K562 (cell line): ENCODE data around the gene CNOT1. TPM values are rescaled to one million over a fixed set of nuclear protein-coding genes. Genes with fewer than 3 reads are reported as not detected.

Source experiments
- ATAC-seq: fragments of 200-7000 bp; cut with Tn5 transposase; 3 replicates; pipeline ENCODE4 v1.9.1; 2020; ENCODE audit warnings: moderate library complexity
- BruUV-seq: library from RNA; stranded (reverse); fragments of 400-500 nt; replicated peaks from 2 replicates; lab custom pipeline; 2021; lab: Mats Ljungman, UMichigan
- CTCF ChIA-PET: fragments of 300-600 bp; formaldehyde crosslinking; extraction: SDS; loops from one replicate; lab custom pipeline; 2021; ENCODE audit warnings: low intra/inter-chr PET ratio; lab: Yijun Ruan, JAX
- POLR2A ChIA-PET: fragments of 300-600, 350-650 bp; sonication (Branson Sonifier 250); formaldehyde crosslinking; extraction: SDS; loops from one replicate; lab custom pipeline; 2021; ENCODE audit warnings: antibody characterized with exemption, inconsistent platforms; lab: Yijun Ruan, JAX
- DNase-seq, 4 experiments: peaks; one replicate each; pipeline versions ENCODE4 v3.0.0 to v3.0.0-alpha.2; 2011 to 2018; ENCODE audit warnings: low spot score in 3 of 4, mixed read lengths in 3 of 4; ENCODE audit errors: extremely low read depth in 1 of 4
- FAIRE-seq: peaks from 2 replicates; lab custom pipeline; 2011; peaks lifted over from hg19 to GRCh38; lab: Jason Lieb, UNC
- H2AFZ ChIP-seq: 2 replicates; pipeline ENCODE4 v1.6.0; 2011; ENCODE audit warnings: low read depth, low read length, control low read depth, inconsistent platforms
- H3K27ac ChIP-seq: fragments of 200-600 bp; 3 replicates; pipeline ENCODE4 v1.8.0; 2011; ENCODE audit warnings: low read depth, mild to moderate bottlenecking, control low read depth, inconsistent platforms, low read length, moderate library complexity, mixed read lengths; ENCODE audit errors: extremely low read depth
- H3K27me3 ChIP-seq, 2 experiments: fragments of 300-600 bp in 1 of 2; 2 replicates in 1 of 2; 3 replicates in 1 of 2; pipeline versions ENCODE4 v1.6.0 to v1.8.0; 2011; ENCODE audit warnings: inconsistent platforms in 2 of 2, low read length in 2 of 2, mild to moderate bottlenecking in 1 of 2, mixed read lengths in 1 of 2, moderate library complexity in 1 of 2; ENCODE audit not compliant: control insufficient read depth in 2 of 2, insufficient read depth in 2 of 2
- H3K36me3 ChIP-seq: fragments of 300-600 bp; 3 replicates; pipeline ENCODE4 v1.8.0; 2011; ENCODE audit warnings: mild to moderate bottlenecking, low read length, inconsistent platforms; ENCODE audit not compliant: control insufficient read depth, insufficient read depth
- H3K4me1 ChIP-seq, 2 experiments: fragments of 200-600 bp in 1 of 2; replicated peaks in 1 of 2; 2 replicates in 1 of 2; 3 replicates in 1 of 2; pipeline versions ENCODE4 v1.5.1 to v1.8.0; 2011; ENCODE audit warnings: inconsistent platforms in 2 of 2, low read length in 2 of 2, mild to moderate bottlenecking in 1 of 2, mixed read lengths in 1 of 2, moderate library complexity in 1 of 2; ENCODE audit not compliant: control insufficient read depth in 2 of 2, insufficient read depth in 2 of 2
- H3K4me2 ChIP-seq: 2 replicates; pipeline ENCODE4 v1.6.1; 2011; ENCODE audit warnings: low read length, control low read depth, inconsistent platforms, mixed read lengths; ENCODE audit not compliant: insufficient read depth
- H3K4me3 ChIP-seq: fragments of 200-600 bp; sonication (generic), shearing (Covaris generic); 2 replicates; pipeline ENCODE4 v1.5.1; 2016; ENCODE audit warnings: control low read depth, inconsistent platforms
- H3K79me2 ChIP-seq: fragments of 200-600 bp; 3 replicates; pipeline ENCODE4 v1.8.0; 2011; ENCODE audit warnings: low read length, inconsistent platforms; ENCODE audit not compliant: control insufficient read depth, insufficient read depth
- H3K9ac ChIP-seq, 2 experiments: 2 replicates each; pipeline versions ENCODE4 v1.6.0 to v1.6.1; 2011; ENCODE audit warnings: low read depth in 2 of 2, low read length in 2 of 2, control low read depth in 1 of 2, inconsistent platforms in 1 of 2, mild to moderate bottlenecking in 1 of 2, mixed read lengths in 1 of 2; ENCODE audit not compliant: insufficient read depth in 1 of 2
- H3K9me1 ChIP-seq: one replicate; pipeline ENCODE4 v1.6.0; 2011; ENCODE audit warnings: inconsistent platforms, mild to moderate bottlenecking, low read length, moderate library complexity; ENCODE audit not compliant: control insufficient read depth, insufficient read depth
- H3K9me3 ChIP-seq: replicated peaks from 2 replicates; pipeline ENCODE4 v1.5.1; 2011; ENCODE audit warnings: low read depth, low read length, inconsistent platforms; ENCODE audit not compliant: control insufficient read depth, insufficient read depth
- H4K20me1 ChIP-seq: replicated peaks from 2 replicates; pipeline ENCODE4 v1.6.1; 2011; ENCODE audit warnings: low read length, inconsistent platforms, mixed read lengths; ENCODE audit not compliant: control insufficient read depth, insufficient read depth
- BRCA1 ChIP-seq, 2 experiments: fragments of 450-650 bp in 1 of 2; sonication (generic) in 1 of 2; formaldehyde crosslinking in 1 of 2; IDR thresholded peaks; 2 replicates each; pipeline versions ENCODE4 v1.5.0 to v1.6.1; 2017 to 2020; ENCODE audit warnings: mild to moderate bottlenecking in 1 of 2, missing genetic modification reagents in 1 of 2
- CBX1 ChIP-seq: sonication (generic); IDR thresholded peaks from 2 replicates; pipeline ENCODE4 v1.6.1; 2016; ENCODE audit warnings: antibody characterized with exemption, low read depth, mild to moderate bottlenecking
- GABPB1 ChIP-seq: sonication (generic); formaldehyde crosslinking; IDR thresholded peaks from 2 replicates; pipeline ENCODE4 v1.8.0; 2022; ENCODE audit warnings: mild to moderate bottlenecking, missing genetic modification reagents
- IRF1 ChIP-seq: sonication (generic); formaldehyde crosslinking; IDR thresholded peaks from 2 replicates; pipeline ENCODE4 v1.8.0; 2022; ENCODE audit warnings: missing genetic modification reagents, mild to moderate bottlenecking, borderline replicate concordance
- KDM4B ChIP-seq, 2 experiments: fragments of 450-650 bp in 1 of 2; sonication (generic) in 1 of 2; IDR thresholded peaks; 2 replicates each; pipeline ENCODE4 v1.6.1; 2016 to 2017; ENCODE audit warnings: borderline replicate concordance in 2 of 2, antibody characterized with exemption in 1 of 2, low read depth in 1 of 2, mild to moderate bottlenecking in 1 of 2
- NR2C1 ChIP-seq, 2 experiments: fragments of 450-650 bp; IDR thresholded peaks; 2 replicates each; pipeline ENCODE4 v1.6.1; 2017; ENCODE audit warnings: mild to moderate bottlenecking in 2 of 2, antibody characterized with exemption in 1 of 2, inconsistent platforms in 1 of 2, missing compliant biosample characterization in 1 of 2, missing genetic modification characterization in 1 of 2
- NR2C2 ChIP-seq, 2 experiments: fragments of 200-800 bp in 1 of 2; sonication (Bioruptor generic) in 1 of 2; sonication (generic) in 1 of 2; formaldehyde crosslinking in 1 of 2; IDR thresholded peaks; 2 replicates each; pipeline versions ENCODE4 v1.6.1 to v1.8.0; 2016 to 2022; ENCODE audit warnings: mild to moderate bottlenecking in 1 of 2, missing compliant biosample characterization in 1 of 2, missing genetic modification characterization in 1 of 2, missing genetic modification reagents in 1 of 2
- POLR2G ChIP-seq: fragments of 200-400 bp; formaldehyde crosslinking; IDR thresholded peaks from 2 replicates; pipeline ENCODE4 v1.6.1; 2017; ENCODE audit warnings: low read depth, mild to moderate bottlenecking, antibody characterized with exemption, low read length, moderate library complexity
- RAD51 ChIP-seq: fragments of 450-650 bp; IDR thresholded peaks from 2 replicates; pipeline ENCODE4 v1.7.1; 2016; ENCODE audit warnings: low read depth, mild to moderate bottlenecking, borderline replicate concordance
- SMARCE1 ChIP-seq: fragments of 450-650 bp; IDR thresholded peaks from 2 replicates; pipeline ENCODE4 v1.7.1; 2016; ENCODE audit warnings: mild to moderate bottlenecking
- SMC3 ChIP-seq: conservative IDR thresholded peaks from 2 replicates; pipeline ENCODE4 v1.6.1; 2011; ENCODE audit warnings: low read depth, low read length, improper control_type of control experiment; ENCODE audit not compliant: insufficient read depth
- SNRNP70 ChIP-seq: fragments of 200-400 bp; formaldehyde crosslinking; optimal IDR thresholded peaks from 2 replicates; pipeline ENCODE3; 2017; ENCODE audit warnings: low read depth, low read length
- SRSF1 ChIP-seq: fragments of 200-400 bp; formaldehyde crosslinking; IDR thresholded peaks from 2 replicates; pipeline ENCODE4 v1.6.1; 2017; ENCODE audit warnings: mild to moderate bottlenecking, low read depth, low read length, moderate library complexity
- SRSF3 ChIP-seq: fragments of 200-400 bp; formaldehyde crosslinking; IDR thresholded peaks from 2 replicates; pipeline ENCODE4 v1.6.1; 2016; ENCODE audit warnings: mild to moderate bottlenecking, low read length, moderate library complexity; ENCODE audit not compliant: insufficient read depth
- XRCC3 ChIP-seq: fragments of 450-650 bp; IDR thresholded peaks from 2 replicates; pipeline ENCODE4 v1.6.1; 2017; ENCODE audit warnings: mild to moderate bottlenecking, moderate library complexity
- ZNF134 ChIP-seq: fragments of 250-450 bp; sonication (Bioruptor Pico); conservative IDR thresholded peaks from 2 replicates; pipeline ENCODE4 v1.4.0; 2020
- ZNF3 ChIP-seq: fragments of 250-450 bp; sonication (Bioruptor Pico); IDR thresholded peaks from 2 replicates; pipeline ENCODE4 v1.5.0; 2021; ENCODE audit warnings: mild to moderate bottlenecking, moderate library complexity
- ZSCAN29 ChIP-seq: fragments of 450-650 bp; IDR thresholded peaks from 2 replicates; pipeline ENCODE4 v1.6.1; 2017
- WGBS: fragments of 100-300 bp; shearing (Covaris generic); methylation state at CpG from one replicate; pipeline ENCODE4 v1.1.6; 2016; ENCODE audit warnings: low coverage, mixed read lengths; ENCODE audit not compliant: insufficient coverage; ENCODE audit errors: missing lambda C conversion rate; 5-methylcytosine and 5-hydroxymethylcytosine counted together
- in situ Hi-C: fragments of 300-500 bp; cut with MboI; formaldehyde crosslinking; loops from 4 replicates; pipeline ENCODE4 v1.15.0; 2018; ENCODE audit warnings: inconsistent platforms, mixed read lengths
- intact Hi-C: fragments of 100-400 bp; cut with micrococcal nuclease; formaldehyde crosslinking; loops from 2 replicates; pipeline ENCODE4 v1.14.2; 2022
- polyA plus RNA-seq, 8 experiments: library from polyadenylated mRNA; depleted of rRNA in 4 of 8; stranded (reverse) in 5 of 8; unstranded in 3 of 8; fragments of >200 nt; fragmentation: Nextera tagmentation in 2 of 8; fragmentation: Illumina TruSeq in 1 of 8; extraction: Ambion mirVana in 2 of 8; extraction: Trizol in 1 of 8; gene quantifications; 2 replicates each; pipeline versions ENCODE4 v1.2.1 to v1.2.3, GENCODE V29; 2011 to 2014; ENCODE audit warnings: inconsistent platforms in 1 of 8, missing spikeins in 1 of 8
- total RNA-seq, 7 experiments: library from RNA; depleted of rRNA in 6 of 7; stranded (reverse); fragments of >200 nt in 6 of 7; fragmentation: Illumina TruSeq in 2 of 7; extraction: Trizol in 2 of 7; gene quantifications; 2 replicates each; pipeline versions ENCODE4 v1.2.1 to v1.2.3, GENCODE V29; 2011 to 2021; ENCODE audit warnings: low replicate concordance in 1 of 7
- TF ChIP-seq, protein P1 (sequence below): fragments of 250-450 bp; sonication (Bioruptor Pico); IDR thresholded peaks from 2 replicates; pipeline ENCODE4 v1.4.0; 2020; ENCODE audit warnings: borderline replicate concordance

Gene CNOT1
- total and polyA plus RNA-seq, 9 of the 15 experiments (the other 6 are each of a cell fraction or from before 2014, with no cell fraction given) = 110 to 270 (median 220) TPM

DNA sequence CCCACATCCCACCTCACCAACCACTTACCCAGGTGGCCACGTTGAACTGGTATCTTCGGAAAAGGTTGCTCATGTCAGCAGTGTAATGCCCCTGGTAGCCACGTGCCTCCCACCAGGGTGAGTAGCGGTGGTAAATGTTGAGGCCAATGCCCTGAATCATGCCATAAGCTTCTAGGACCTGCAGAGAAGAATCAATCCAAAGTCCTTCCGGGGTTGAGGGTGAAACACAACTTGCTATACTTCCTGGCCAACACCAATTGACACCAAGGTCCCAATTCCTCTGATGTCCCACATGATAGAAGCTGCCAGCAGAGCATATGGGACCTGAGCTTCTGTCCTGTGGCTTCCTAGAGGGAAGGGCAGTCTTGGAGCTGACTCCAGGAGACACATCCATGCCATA, 11.3 kb upstream of the CNOT1 start:
- FAIRE-seq = no peak
- POLR2A ChIA-PET = interaction anchor here (1.1 kb wide), 1 partner anchor 12 kb away, joined by 4 read pairs; no protein-coding TSS in a partner anchor

More for the DNA sequence above, 11.3 kb upstream of the CNOT1 start:
- Histone ChIP-seq H3K9me3 (no peaks in the 10 kb centered on the region), H4K20me1 (no peaks in the 10 kb centered on the region), H3K4me2 (no peak overlapping the region), H3K27ac (no peak overlapping the region), H3K4me3 (no peak overlapping the region), H3K9ac (no peak overlapping the region), H3K4me1 (no peaks in the 10 kb centered on the region; a peak in 1 of 5 replicates), H3K27me3 (no peaks in the 10 kb centered on the region; a peak in 1 of 5 replicates), H2AFZ (peak overlapping the region; percentile 63), H3K36me3 (no peaks in the 10 kb centered on the region), H3K9me1 (no peaks in the 10 kb centered on the region), H3K79me2 (no peaks in the 10 kb centered on the region)
- TF ChIP-seq BRCA1 (IDR thresholded peaks at IDR 0.05) = no peak
- TF ChIP-seq BRCA1 (CRISPR knock-in tag; IDR thresholded peaks at IDR 0.05) = no peak
- TF ChIP-seq POLR2G = no peak
- no peak for TF ChIP-seq SNRNP70
- TF ChIP-seq RAD51 = no peak
- TF ChIP-seq SMC3 = no peak
- no peak for TF ChIP-seq KDM4B (IDR thresholded peaks at IDR 0.05; ENCODE audit: borderline replicate concordance in 2 of 2, low read depth in 1 of 2)
- no peak for TF ChIP-seq SRSF1
- no peak for TF ChIP-seq IRF1
- no peak for TF ChIP-seq ZSCAN29
- peak; percentile 38; the same call in 1 of the 2 replicates for TF ChIP-seq NR2C2 (CRISPR knock-in tag; IDR thresholded peaks at IDR 0.05)
- peak; percentile 47; the same call in 1 of the 2 replicates for TF ChIP-seq NR2C2 (tag; IDR thresholded peaks at IDR 0.05)
- no peak for TF ChIP-seq CBX1
- TF ChIP-seq ZNF134 = no peak
- TF ChIP-seq SRSF3 = no peak
- no peak for TF ChIP-seq ZNF3 (CRISPR knock-in tag)
- TF ChIP-seq XRCC3 = no peak
- TF ChIP-seq GABPB1 = peak; percentile 22; the same call in 1 of the 2 replicates
- TF ChIP-seq, protein P1, sequence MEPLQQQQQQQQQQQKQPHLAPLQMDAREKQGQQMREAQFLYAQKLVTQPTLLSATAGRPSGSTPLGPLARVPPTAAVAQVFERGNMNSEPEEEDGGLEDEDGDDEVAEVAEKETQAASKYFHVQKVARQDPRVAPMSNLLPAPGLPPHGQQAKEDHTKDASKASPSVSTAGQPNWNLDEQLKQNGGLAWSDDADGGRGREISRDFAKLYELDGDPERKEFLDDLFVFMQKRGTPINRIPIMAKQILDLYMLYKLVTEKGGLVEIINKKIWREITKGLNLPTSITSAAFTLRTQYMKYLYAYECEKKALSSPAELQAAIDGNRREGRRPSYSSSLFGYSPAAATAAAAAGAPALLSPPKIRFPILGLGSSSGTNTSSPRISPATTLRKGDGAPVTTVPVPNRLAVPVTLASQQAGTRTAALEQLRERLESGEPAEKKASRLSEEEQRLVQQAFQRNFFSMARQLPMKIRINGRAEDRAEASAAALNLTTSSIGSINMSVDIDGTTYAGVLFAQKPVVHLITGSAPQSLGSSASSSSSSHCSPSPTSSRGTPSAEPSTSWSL (CRISPR knock-in tag) = no peak
- peak; percentile 79 for TF ChIP-seq NR2C1 (IDR thresholded peaks at IDR 0.05)
- TF ChIP-seq NR2C1 (tag; IDR thresholded peaks at IDR 0.05) = peak; percentile 87
- TF ChIP-seq SMARCE1 = no peak
- DNase-seq = no peak
- in situ Hi-C loops = loop anchor here (10.0 kb wide), 1 partner anchor 296 kb away; no protein-coding TSS in a partner anchor
- BruUV-seq = no TSS peak
- ATAC-seq = no peak; the same call in 2 of the 3 replicates
- WGBS = 17% methylated on average over 5 of the region's 5 CpGs
- intact Hi-C loops = no loop called here
- CTCF ChIA-PET = no interaction called here
